ENCODE data around the gene TFF3. TPM values are rescaled to one million over a fixed set of nuclear protein-coding genes. Genes with fewer than 3 reads are reported as not detected.

The TFF3 gene
- total and polyA plus RNA-seq, 10 of the 15 experiments (the other 5 are each of a cell fraction or from before 2014, with no cell fraction given), result not detected

- Histone ChIP-seq H2AFZ (ENCODE audit: control insufficient read depth, low read depth, low read length) (no peak overlapping the region), H4K20me1 (ENCODE audit: control insufficient read depth, insufficient read depth) (no peaks in the 10 kb centered on the region), H3K4me1 (ENCODE audit: control insufficient read depth, insufficient read depth, low read length) (peaks cover 13% of the 10 kb centered on the region), H3K9me3 (replicated peaks; ENCODE audit: control insufficient read depth, insufficient read depth, low read length) (no peaks in the 10 kb centered on the region; the same call in 2 of the 3 replicates), H3K27me3 (replicated peaks in 1 of 2; ENCODE audit: control insufficient read depth in 2 of 2, insufficient read depth in 2 of 2, low read length in 1 of 2) (no peaks in the 10 kb centered on the region), H3K36me3 (ENCODE audit: control insufficient read depth in 2 of 2, insufficient read depth in 2 of 2, low read length in 1 of 2) (no peaks in the 10 kb centered on the region), H3K4me3 (no peak overlapping the region), H3K4me2 (ENCODE audit: control insufficient read depth, insufficient read depth) (no peak overlapping the region), H3K9ac (ENCODE audit: control insufficient read depth, insufficient read depth, low read length) (no peak overlapping the region), H3K27ac (ENCODE audit: control insufficient read depth, insufficient read depth) (no peak overlapping the region), H3K79me2 (ENCODE audit: control insufficient read depth, insufficient read depth, low read length) (no peaks in the 10 kb centered on the region)
- intact Hi-C loops (cut with micrococcal nuclease; ENCODE audit: unreplicated experiment) (no loop called here), in situ Hi-C loops (cut with MboI) (no loop called here)
- FAIRE-seq, result no peak
- no peak for DNase-seq (ENCODE audit: low read depth, low spot score)
- ChIA-PET RAD21 (ENCODE audit: unreplicated experiment) (interaction anchor here (0.6 to 2.1 kb wide), 6 partner anchors 25 to 86 kb away, joined by 3 to 9 read pairs (median 3); no protein-coding TSS in a partner anchor), POLR2A (interaction anchor here (0.9 to 1.0 kb wide), 2 partner anchors 81 to 106 kb away, joined by 3 read pairs; no protein-coding TSS in a partner anchor), SMC1A (ENCODE audit: uncharacterized antibody, unreplicated experiment) (interaction anchor here (0.8 to 6.7 kb wide), 15 partner anchors 25 to 202 kb away, joined by 3 to 41 read pairs (median 4); no protein-coding TSS in a partner anchor), CTCF (interaction anchor here (0.8 to 4.3 kb wide), 12 partner anchors 11 to 257 kb away, joined by 3 to 23 read pairs (median 4); no protein-coding TSS in a partner anchor)
- no peak for ATAC-seq
- no TSS peak for BruUV-seq (replicated peaks)
- 4% methylated on average over 10 of the region's 10 CpGs for WGBS (ENCODE audit: insufficient coverage, insufficient replicate concordance, low lambda C conversion rate, missing lambda C conversion rate)
- no peak for TF ChIP-seq USF1 (IDR thresholded peaks at IDR 0.05; ENCODE audit: borderline replicate concordance, extremely low read length, insufficient read depth, low read depth, low read length)
- 0 out of 2 replicates have a peak, but pooled peaks have one; percentile 26 for TF ChIP-seq NFYB (IDR thresholded peaks at IDR 0.05; ENCODE audit: insufficient read depth, low read depth, low read length)
- no peak for TF ChIP-seq BMI1 (IDR thresholded peaks at IDR 0.05; ENCODE audit: borderline replicate concordance)
- no peak for TF ChIP-seq IRF3 (IDR thresholded peaks at IDR 0.05)
- TF ChIP-seq TBL1XR1 (IDR thresholded peaks at IDR 0.05; ENCODE audit: low read depth, low read length), result no peak
- no peak for TF ChIP-seq NR2F1 (conservative IDR thresholded peaks at IDR 0.05)
- no peak for TF ChIP-seq BHLHE40 (IDR thresholded peaks at IDR 0.05; ENCODE audit: borderline replicate concordance in 1 of 2, low read depth in 2 of 2, low read length in 1 of 2)
- no peak for TF ChIP-seq SMAD5 (IDR thresholded peaks at IDR 0.05; ENCODE audit: low read depth)
- no peak for TF ChIP-seq ZBTB11 (CRISPR knock-in tag; IDR thresholded peaks at IDR 0.05)
- TF ChIP-seq EZH2 (IDR thresholded peaks at IDR 0.05; ENCODE audit: borderline replicate concordance, control insufficient read depth, low read depth, low read length), result no peak
- no peak for TF ChIP-seq ZBTB4 (CRISPR knock-in tag; IDR thresholded peaks at IDR 0.05)
- TF ChIP-seq NBN (IDR thresholded peaks at IDR 0.05), result no peak
- TF ChIP-seq E2F4 (IDR thresholded peaks at IDR 0.05; ENCODE audit: low read depth, low read length), result no peak
Measured at GRCh38 chr21:42336054-42336453, 20.8 kb upstream of the TFF3 start.

Measured in GM12878 (cell line).